Right atrium auricular region (tissue), 2 donors: Measurements from ENCODE around the gene KIF17. TPM values are rescaled to one million over a fixed set of nuclear protein-coding genes. Genes with fewer than 3 reads are reported as not detected.

Experiments used
- DNase-seq: peaks from one replicate; pipeline ENCODE4 v3.0.0-alpha.2; 2019; ENCODE audit warnings: low spot score
- H3K27ac ChIP-seq, 2 donors: fragments of 200-600 bp; sonication (generic); 1 replicate in 1 of 2; 2 replicates in 1 of 2; pipeline ENCODE4 v1.5.1; 2016 to 2019
- H3K27me3 ChIP-seq, 2 donors: fragments of 200-600 bp; sonication (generic); one replicate each; pipeline versions ENCODE4 v1.5.1 to v1.6.0; 2017 to 2019
- H3K36me3 ChIP-seq: fragments of 200-600 bp; sonication (generic); one replicate; pipeline ENCODE4 v1.5.1; 2016
- H3K4me1 ChIP-seq, 2 donors: fragments of 200-600 bp; sonication (generic); one replicate each; pipeline versions ENCODE4 v1.5.1 to v1.6.0; 2017 to 2019
- H3K4me3 ChIP-seq, 2 donors: fragments of 200-600 bp; sonication (generic); 1 replicate in 1 of 2; 2 replicates in 1 of 2; pipeline ENCODE4 v1.5.1; 2017 to 2019; ENCODE audit warnings: mild to moderate bottlenecking in 1 of 2, moderate library complexity in 1 of 2
- H3K9me3 ChIP-seq, 2 donors: fragments of 200-600 bp; sonication (generic); one replicate each; pipeline ENCODE4 v1.5.1; 2019
- total RNA-seq, 2 donors: library from RNA; depleted of rRNA; stranded (reverse); fragments of >200 nt; gene quantifications; one replicate each; pipeline ENCODE4 v1.1.0, GENCODE V29; 2016
- TF ChIP-seq, protein P1 (sequence below), 2 donors: fragments of 200-600 bp; sonication (generic); IDR thresholded peaks; one replicate each; pipeline ENCODE4 v1.5.1; 2019; ENCODE audit warnings: antibody characterized with exemption in 2 of 2

KIF17 gene
- total RNA-seq, 2 donors from 2014 or later: 2.6 to 6.0 TPM

DNA sequence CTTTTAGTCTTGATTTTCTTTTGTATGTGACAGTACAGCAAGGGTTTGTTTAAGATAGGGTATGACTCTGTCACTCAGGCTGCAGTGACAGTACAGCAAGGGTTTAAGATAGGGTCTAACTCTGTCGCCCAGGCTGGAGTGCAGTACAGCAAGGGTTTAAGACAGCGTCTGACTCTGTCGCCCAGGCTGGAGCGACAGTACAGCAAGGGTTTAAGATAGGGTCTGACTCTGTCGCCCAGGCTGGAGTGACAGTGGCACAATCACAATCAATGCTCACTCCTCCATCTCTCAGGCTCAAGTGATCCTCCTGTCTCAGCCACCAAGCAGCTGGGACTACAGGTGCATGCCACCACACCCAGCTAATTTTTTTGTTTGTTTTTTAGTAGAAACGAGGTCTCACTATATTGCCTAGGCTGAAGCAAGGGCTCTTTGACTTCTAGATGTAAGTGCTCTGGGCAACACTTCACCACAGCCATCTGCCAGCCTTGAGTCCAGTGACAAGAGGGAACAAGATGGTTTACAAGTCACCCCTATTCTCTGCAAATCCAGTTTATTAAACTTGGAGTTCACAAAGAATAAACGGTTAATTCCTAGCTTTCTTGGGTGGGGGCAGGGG, 15.7 kb upstream of the KIF17 start:
- no peaks in the 10 kb centered on the region for H3K36me3 ChIP-seq
- H3K4me3 ChIP-seq: peak overlapping the region in 1 of 2 donors; percentile 58
- peak; percentile 54 for DNase-seq
- peaks cover 0 to 29% of the 10 kb centered on the region in 2 donors for H3K4me1 ChIP-seq
- no peaks in the 10 kb centered on the region for H3K9me3 ChIP-seq
- H3K27ac ChIP-seq: peak overlapping the region; percentile 71 to 74
- peaks cover 0 to 4% of the 10 kb centered on the region in 2 donors for H3K27me3 ChIP-seq
- TF ChIP-seq, protein P1, sequence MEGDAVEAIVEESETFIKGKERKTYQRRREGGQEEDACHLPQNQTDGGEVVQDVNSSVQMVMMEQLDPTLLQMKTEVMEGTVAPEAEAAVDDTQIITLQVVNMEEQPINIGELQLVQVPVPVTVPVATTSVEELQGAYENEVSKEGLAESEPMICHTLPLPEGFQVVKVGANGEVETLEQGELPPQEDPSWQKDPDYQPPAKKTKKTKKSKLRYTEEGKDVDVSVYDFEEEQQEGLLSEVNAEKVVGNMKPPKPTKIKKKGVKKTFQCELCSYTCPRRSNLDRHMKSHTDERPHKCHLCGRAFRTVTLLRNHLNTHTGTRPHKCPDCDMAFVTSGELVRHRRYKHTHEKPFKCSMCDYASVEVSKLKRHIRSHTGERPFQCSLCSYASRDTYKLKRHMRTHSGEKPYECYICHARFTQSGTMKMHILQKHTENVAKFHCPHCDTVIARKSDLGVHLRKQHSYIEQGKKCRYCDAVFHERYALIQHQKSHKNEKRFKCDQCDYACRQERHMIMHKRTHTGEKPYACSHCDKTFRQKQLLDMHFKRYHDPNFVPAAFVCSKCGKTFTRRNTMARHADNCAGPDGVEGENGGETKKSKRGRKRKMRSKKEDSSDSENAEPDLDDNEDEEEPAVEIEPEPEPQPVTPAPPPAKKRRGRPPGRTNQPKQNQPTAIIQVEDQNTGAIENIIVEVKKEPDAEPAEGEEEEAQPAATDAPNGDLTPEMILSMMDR (IDR thresholded peaks at IDR 0.05): no peak

DNA sequence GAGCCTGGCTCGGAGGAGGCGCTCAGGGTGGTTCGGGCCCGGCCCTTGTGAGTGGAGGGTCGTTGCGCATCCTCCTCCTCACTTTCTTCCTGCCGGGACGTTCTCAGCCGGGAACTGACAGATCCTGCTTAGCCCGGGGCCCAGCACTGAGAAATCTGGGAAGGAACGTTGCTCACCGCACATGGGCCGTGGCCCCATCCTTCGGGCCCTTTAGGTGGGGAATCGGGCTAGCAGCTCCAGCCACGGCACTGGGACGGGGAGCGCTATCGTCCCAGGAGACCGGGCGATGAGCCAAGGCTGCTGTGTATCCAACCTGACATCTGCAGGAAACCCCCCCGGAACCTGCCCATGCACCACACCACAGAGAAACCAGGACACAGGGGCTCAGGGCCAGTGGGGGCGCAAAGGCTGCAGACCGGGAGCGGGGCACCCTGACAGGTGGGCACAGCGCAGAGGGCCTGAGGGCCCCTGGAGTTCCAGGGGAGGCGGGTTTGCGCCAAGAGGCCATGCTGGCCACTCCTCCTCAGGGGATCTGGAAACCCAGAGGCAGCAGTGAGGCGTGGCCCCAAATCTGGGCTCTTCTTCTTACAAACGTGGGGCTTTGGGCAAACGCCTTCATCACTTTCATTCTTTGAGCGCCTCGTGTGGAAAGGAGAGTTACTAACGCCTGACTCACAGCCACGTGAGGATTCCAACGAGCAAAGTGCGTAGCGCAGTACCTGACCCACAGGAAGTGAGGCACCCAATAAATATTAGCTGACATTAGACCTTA, 15.0 kb upstream of the KIF17 start, which contains the start of gene SH2D5:
SH2D5 (minus strand) TSS at position 116 of the 772 bp plus-strand sequence. CDS start 4,659 bp downstream, outside the sequence.
- TF ChIP-seq, protein P1 (IDR thresholded peaks at IDR 0.05): peak in 1 of 2 donors; percentile 49
- Histone ChIP-seq H3K4me1 (peaks cover 0 to 29% of the 10 kb centered on the region in 2 donors), H3K4me3 (peak within 1 kb of the TSS; percentile 40 to 58), H3K27me3 (peaks cover 0 to 4% of the 10 kb centered on the region in 2 donors), H3K9me3 (no peaks in the 10 kb centered on the region), H3K27ac (peak within 1 kb of the TSS; percentile 71 to 74), H3K36me3 (no peaks in the 10 kb centered on the region)
- DNase-seq: peak; percentile 87

DNA sequence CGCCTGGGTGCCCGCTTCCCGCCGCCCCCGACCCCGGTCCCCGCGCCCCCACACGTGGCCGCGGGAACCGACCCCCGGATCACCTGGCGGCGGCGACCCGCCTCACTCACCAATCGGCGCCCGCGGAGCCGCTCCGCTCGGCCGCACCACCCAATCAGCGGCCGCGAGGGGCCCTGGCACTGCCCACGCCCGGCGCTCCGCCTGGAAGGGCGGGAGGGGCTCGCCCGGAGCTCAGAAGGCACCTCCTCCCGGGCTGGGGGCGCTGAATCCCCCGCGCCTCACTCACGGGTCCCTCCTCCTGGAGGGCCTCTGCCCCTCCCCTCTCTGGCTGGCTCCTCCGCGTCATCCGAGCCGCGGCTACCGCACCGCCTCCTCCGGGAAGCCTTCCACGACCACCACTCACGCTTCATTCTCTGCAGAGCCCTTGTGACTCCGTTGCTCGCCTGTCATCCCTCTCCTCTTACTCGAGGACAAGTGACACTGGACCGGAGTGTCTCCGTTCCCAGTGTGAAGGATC, 14.3 kb upstream of the KIF17 start:
- peaks cover 0 to 4% of the 10 kb centered on the region in 2 donors for H3K27me3 ChIP-seq
- peak overlapping the region; percentile 71 to 74 for H3K27ac ChIP-seq
- TF ChIP-seq, protein P1 (IDR thresholded peaks at IDR 0.05): no peak
- peaks cover 0 to 29% of the 10 kb centered on the region in 2 donors for H3K4me1 ChIP-seq
- no peaks in the 10 kb centered on the region for H3K36me3 ChIP-seq
- peak; percentile 57 for DNase-seq
- no peaks in the 10 kb centered on the region for H3K9me3 ChIP-seq
- peak overlapping the region; percentile 40 to 58 for H3K4me3 ChIP-seq

DNA sequence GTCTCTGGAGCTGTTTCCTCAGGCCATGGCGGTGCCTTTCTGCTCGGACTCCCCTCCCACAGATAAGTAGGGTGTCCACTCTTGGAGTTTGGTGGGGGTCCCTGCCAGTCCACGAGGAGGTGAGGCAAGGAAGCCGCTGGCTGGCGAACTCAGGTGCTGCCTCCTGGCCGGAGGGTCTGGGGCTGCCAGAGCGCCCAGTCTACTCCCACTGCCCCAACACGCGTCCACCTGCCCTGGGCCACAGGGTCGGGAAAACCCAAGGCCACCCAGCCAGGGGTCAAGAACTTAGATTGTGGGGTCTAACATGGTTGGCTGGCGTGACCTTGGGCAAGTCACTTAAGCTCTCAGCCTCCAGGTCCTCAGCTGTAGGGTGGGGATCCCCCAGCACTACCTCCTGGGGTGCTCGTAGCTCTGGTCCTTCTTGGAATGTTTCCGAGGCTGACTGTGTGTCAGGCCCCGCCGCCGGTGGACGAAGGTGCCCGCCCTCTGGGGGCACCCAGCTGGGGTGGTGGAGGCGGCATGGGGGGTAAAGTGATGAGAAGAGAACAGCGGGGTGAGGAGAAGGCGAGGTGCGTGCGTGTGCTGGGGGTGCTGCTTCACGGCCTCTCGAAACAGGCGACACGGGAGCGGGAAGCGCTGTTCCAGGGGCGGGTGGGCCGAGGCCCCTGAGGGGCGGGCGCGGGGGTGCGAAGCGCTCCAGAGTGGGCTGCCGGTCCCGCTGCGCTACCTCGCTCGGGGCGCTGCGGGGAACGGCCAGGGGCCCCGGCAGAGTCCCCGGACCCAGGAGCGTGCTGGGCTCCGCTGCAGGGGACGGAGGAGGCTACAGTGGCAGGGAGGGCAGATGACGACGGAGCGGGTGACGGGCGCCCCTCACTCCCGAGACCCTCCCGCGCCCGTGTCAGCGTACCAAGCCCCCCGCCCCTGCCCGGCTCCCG, 13.5 kb upstream of the KIF17 start:
- H3K9me3 ChIP-seq: no peaks in the 10 kb centered on the region
- peak; percentile 53 for DNase-seq
- no peak overlapping the region for H3K27ac ChIP-seq
- peaks cover 0 to 4% of the 10 kb centered on the region in 2 donors for H3K27me3 ChIP-seq
- peak overlapping the region; percentile 40 to 58 for H3K4me3 ChIP-seq
- TF ChIP-seq, protein P1 (IDR thresholded peaks at IDR 0.05): no peak
- peaks cover 0 to 29% of the 10 kb centered on the region in 2 donors for H3K4me1 ChIP-seq
- no peaks in the 10 kb centered on the region for H3K36me3 ChIP-seq

DNA sequence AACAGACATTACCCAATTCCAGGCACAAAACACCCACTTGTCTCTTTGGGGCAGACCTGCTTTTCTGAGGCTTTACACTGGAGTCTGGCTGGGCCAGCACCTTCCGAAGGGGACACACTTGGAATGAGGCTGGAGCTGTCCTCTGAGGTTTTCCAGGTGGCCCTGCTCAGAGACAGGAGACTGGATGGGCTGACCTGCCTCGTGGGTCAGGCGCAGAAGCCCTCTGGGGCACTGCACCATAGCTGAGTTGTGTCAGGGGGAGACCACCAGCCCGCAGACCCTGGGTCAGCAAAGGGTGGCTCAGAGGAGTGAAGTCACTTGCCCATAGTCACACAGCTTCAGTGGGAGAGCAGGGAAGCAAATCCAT, 12.9 kb upstream of the KIF17 start:
- no peak overlapping the region for H3K4me3 ChIP-seq
- H3K4me1 ChIP-seq: peaks cover 0 to 27% of the 10 kb centered on the region in 2 donors
- DNase-seq: peak; percentile 56
- TF ChIP-seq, protein P1 (IDR thresholded peaks at IDR 0.05): no peak
- no peaks in the 10 kb centered on the region for H3K36me3 ChIP-seq
- H3K9me3 ChIP-seq: no peaks in the 10 kb centered on the region
- H3K27ac ChIP-seq: no peak overlapping the region
- H3K27me3 ChIP-seq: peaks cover 0 to 4% of the 10 kb centered on the region in 2 donors
